WTC11 (cell line): ENCODE data around the gene LDAF1. TPM values are rescaled to one million over a fixed set of nuclear protein-coding genes. Genes with fewer than 3 reads are reported as not detected.

Source experiments
- ATAC-seq: fragments of 200-7000 bp; cut with Tn5 transposase; 2 replicates; pipeline ENCODE4 v1.10.0; 2021; ENCODE audit warnings: mild to moderate bottlenecking, moderate library complexity
- CTCF ChIA-PET: fragments of 300-600 bp; sonication (Branson Sonifier 250); formaldehyde crosslinking; loops from one replicate; lab custom pipeline; 2021; ENCODE audit warnings: antibody characterized with exemption; lab: Charles Lee
- POLR2A ChIA-PET: fragments of 350-600 bp; sonication (Branson Sonifier 250); formaldehyde crosslinking; loops from one replicate; lab custom pipeline; 2021; ENCODE audit warnings: antibody characterized with exemption; lab: Charles Lee
- DNase-seq: peaks from one replicate; pipeline ENCODE4 v3.0.0; 2021; ENCODE audit warnings: low spot score
- H3K27ac Mint-ChIP-seq: 2 replicates; pipeline ENCODE4 v1.8.0; 2021; ENCODE audit warnings: mixed read lengths
- H3K27me3 Mint-ChIP-seq: 2 replicates; pipeline ENCODE4 v1.8.0; 2021; ENCODE audit warnings: low read depth, mild to moderate bottlenecking, moderate library complexity, mixed read lengths
- H3K36me3 Mint-ChIP-seq: 2 replicates; pipeline ENCODE4 v1.8.0; 2021; ENCODE audit warnings: mixed read lengths
- H3K4me1 Mint-ChIP-seq: 2 replicates; pipeline ENCODE4 v1.8.0; 2022; ENCODE audit warnings: mixed read lengths
- H3K4me3 Mint-ChIP-seq: 2 replicates; pipeline ENCODE4 v1.8.0; 2021; ENCODE audit warnings: mild to moderate bottlenecking, moderate library complexity, mixed read lengths
- H3K9me3 Mint-ChIP-seq: 2 replicates; pipeline ENCODE4 v1.8.0; 2021; ENCODE audit warnings: mixed read lengths
- EMX1 ChIP-seq: fragments of 250-450 bp; sonication (Bioruptor Pico); IDR thresholded peaks from 2 replicates; pipeline ENCODE4 v1.8.0; 2021; ENCODE audit warnings: mild to moderate bottlenecking
- FOXK1 ChIP-seq: sonication (generic); formaldehyde crosslinking; IDR thresholded peaks from 2 replicates; pipeline ENCODE4 v1.8.0; 2022; ENCODE audit warnings: mild to moderate bottlenecking, moderate library complexity, missing genetic modification reagents
- FOXP1 ChIP-seq: sonication (generic); formaldehyde crosslinking; IDR thresholded peaks from 2 replicates; pipeline ENCODE4 v1.8.0; 2022; ENCODE audit warnings: missing genetic modification reagents, mild to moderate bottlenecking, moderate library complexity, borderline replicate concordance
- HMGA2 ChIP-seq: fragments of 250-450 bp; sonication (Bioruptor Pico); IDR thresholded peaks from 2 replicates; pipeline ENCODE4 v1.4.0; 2021; ENCODE audit warnings: mild to moderate bottlenecking, moderate library complexity
- MYBL2 ChIP-seq: sonication (generic); formaldehyde crosslinking; IDR thresholded peaks from 2 replicates; pipeline ENCODE4 v1.8.1; 2023; ENCODE audit warnings: mild to moderate bottlenecking, moderate library complexity, missing genetic modification reagents
- OVOL2 ChIP-seq: fragments of 250-450 bp; sonication (Bioruptor Pico); IDR thresholded peaks from 2 replicates; pipeline ENCODE4 v1.9.0; 2021; ENCODE audit warnings: mild to moderate bottlenecking, borderline replicate concordance
- RELA ChIP-seq: sonication (generic); formaldehyde crosslinking; IDR thresholded peaks from 2 replicates; pipeline ENCODE4 v1.8.1; 2022; ENCODE audit warnings: missing genetic modification reagents, mild to moderate bottlenecking, borderline replicate concordance
- TEAD1 ChIP-seq: sonication (generic); formaldehyde crosslinking; IDR thresholded peaks from 2 replicates; pipeline ENCODE4 v1.8.0; 2022; ENCODE audit warnings: mild to moderate bottlenecking, missing genetic modification reagents
- TEAD4 ChIP-seq: sonication (generic); formaldehyde crosslinking; IDR thresholded peaks from 2 replicates; pipeline ENCODE4 v1.8.0; 2022; ENCODE audit warnings: mild to moderate bottlenecking, missing genetic modification reagents
- USF2 ChIP-seq: sonication (generic); formaldehyde crosslinking; IDR thresholded peaks from 2 replicates; pipeline ENCODE4 v1.8.1; 2023; ENCODE audit warnings: mild to moderate bottlenecking, missing genetic modification reagents, moderate library complexity
- ZBTB21 ChIP-seq: sonication (generic); formaldehyde crosslinking; IDR thresholded peaks from 2 replicates; pipeline ENCODE4 v1.8.1; 2023; ENCODE audit warnings: mild to moderate bottlenecking, missing genetic modification reagents, borderline replicate concordance
- ZNF263 ChIP-seq: sonication (generic); formaldehyde crosslinking; IDR thresholded peaks from 2 replicates; pipeline ENCODE4 v1.8.1; 2022; ENCODE audit warnings: low read depth, mild to moderate bottlenecking, moderate library complexity, missing genetic modification reagents
- ZNF396 ChIP-seq: fragments of 250-450 bp; sonication (Bioruptor Pico); IDR thresholded peaks from 2 replicates; pipeline ENCODE4 v1.8.0; 2021; ENCODE audit warnings: mild to moderate bottlenecking, moderate library complexity, borderline replicate concordance
- ZNF416 ChIP-seq: fragments of 250-450 bp; sonication (Bioruptor Pico); IDR thresholded peaks from 2 replicates; pipeline ENCODE4 v1.9.0; 2021; ENCODE audit warnings: mild to moderate bottlenecking, inconsistent platforms
- ZNF423 ChIP-seq: fragments of 250-450 bp; sonication (Bioruptor Pico); IDR thresholded peaks from 2 replicates; pipeline ENCODE4 v2.1.2; 2022; ENCODE audit warnings: mild to moderate bottlenecking, moderate library complexity
- total RNA-seq: library from RNA; stranded (reverse); gene quantifications from 3 replicates; pipeline ENCODE4 v1.2.3, GENCODE V29; 2021
- TF ChIP-seq, protein P1 (sequence below): sonication (generic); formaldehyde crosslinking; IDR thresholded peaks from 2 replicates; pipeline ENCODE4 v1.8.0; 2022; ENCODE audit warnings: mild to moderate bottlenecking, missing genetic modification reagents
- TF ChIP-seq, protein P2 (sequence below): fragments of 250-450 bp; sonication (Bioruptor Pico); IDR thresholded peaks from 2 replicates; pipeline ENCODE4 v1.9.0; 2021; ENCODE audit warnings: mild to moderate bottlenecking, borderline replicate concordance
- TF ChIP-seq, protein P3 (sequence below): sonication (generic); formaldehyde crosslinking; conservative IDR thresholded peaks from 2 replicates; pipeline ENCODE4 v1.8.1; 2023; ENCODE audit warnings: mild to moderate bottlenecking, low read depth, missing genetic modification reagents, moderate library complexity
- TF ChIP-seq, protein P4 (sequence below): sonication (generic); formaldehyde crosslinking; IDR thresholded peaks from 2 replicates; pipeline ENCODE4 v1.8.1; 2022; ENCODE audit warnings: low read depth, mild to moderate bottlenecking, moderate library complexity, missing genetic modification reagents, borderline replicate concordance
- TF ChIP-seq, protein P5 (sequence below): sonication (generic); formaldehyde crosslinking; IDR thresholded peaks from 2 replicates; pipeline ENCODE4 v1.8.0; 2023; ENCODE audit warnings: mild to moderate bottlenecking, missing genetic modification reagents

The LDAF1 gene
- total RNA-seq, 1 experiment from 2014 or later: 42.8 TPM

- CTCF ChIA-PET: interaction anchor here (1.2 kb wide), 1 partner anchor 101 kb away, joined by 7 read pairs; no protein-coding TSS in a partner anchor
Observed at GRCh38 chr16:21199607-21200218, 41.2 kb downstream of the LDAF1 start.

More at GRCh38 chr16:21199607-21200218, 41.2 kb downstream of the LDAF1 start:
- TF ChIP-seq, protein P1, sequence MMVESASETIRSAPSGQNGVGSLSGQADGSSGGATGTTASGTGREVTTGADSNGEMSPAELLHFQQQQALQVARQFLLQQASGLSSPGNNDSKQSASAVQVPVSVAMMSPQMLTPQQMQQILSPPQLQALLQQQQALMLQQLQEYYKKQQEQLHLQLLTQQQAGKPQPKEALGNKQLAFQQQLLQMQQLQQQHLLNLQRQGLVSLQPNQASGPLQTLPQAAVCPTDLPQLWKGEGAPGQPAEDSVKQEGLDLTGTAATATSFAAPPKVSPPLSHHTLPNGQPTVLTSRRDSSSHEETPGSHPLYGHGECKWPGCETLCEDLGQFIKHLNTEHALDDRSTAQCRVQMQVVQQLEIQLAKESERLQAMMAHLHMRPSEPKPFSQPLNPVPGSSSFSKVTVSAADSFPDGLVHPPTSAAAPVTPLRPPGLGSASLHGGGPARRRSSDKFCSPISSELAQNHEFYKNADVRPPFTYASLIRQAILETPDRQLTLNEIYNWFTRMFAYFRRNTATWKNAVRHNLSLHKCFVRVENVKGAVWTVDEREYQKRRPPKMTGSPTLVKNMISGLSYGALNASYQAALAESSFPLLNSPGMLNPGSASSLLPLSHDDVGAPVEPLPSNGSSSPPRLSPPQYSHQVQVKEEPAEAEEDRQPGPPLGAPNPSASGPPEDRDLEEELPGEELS: no peak
- TF ChIP-seq ZBTB21 (CRISPR knock-in tag) (no peak), EMX1 (no peak), USF2 (CRISPR knock-in tag) (no peak), FOXP1 (CRISPR knock-in tag) (no peak), TEAD1 (no peak), FOXK1 (CRISPR knock-in tag) (no peak), HMGA2 (CRISPR knock-in tag) (no peak), ZNF396 (CRISPR knock-in tag) (no peak), ZNF416 (CRISPR knock-in tag) (no peak), ZNF423 (CRISPR knock-in tag) (no peak), MYBL2 (no peak), OVOL2 (CRISPR knock-in tag) (no peak), TEAD4 (CRISPR knock-in tag) (no peak), ZNF263 (no peak), RELA (CRISPR knock-in tag) (no peak)
- TF ChIP-seq, protein P2, sequence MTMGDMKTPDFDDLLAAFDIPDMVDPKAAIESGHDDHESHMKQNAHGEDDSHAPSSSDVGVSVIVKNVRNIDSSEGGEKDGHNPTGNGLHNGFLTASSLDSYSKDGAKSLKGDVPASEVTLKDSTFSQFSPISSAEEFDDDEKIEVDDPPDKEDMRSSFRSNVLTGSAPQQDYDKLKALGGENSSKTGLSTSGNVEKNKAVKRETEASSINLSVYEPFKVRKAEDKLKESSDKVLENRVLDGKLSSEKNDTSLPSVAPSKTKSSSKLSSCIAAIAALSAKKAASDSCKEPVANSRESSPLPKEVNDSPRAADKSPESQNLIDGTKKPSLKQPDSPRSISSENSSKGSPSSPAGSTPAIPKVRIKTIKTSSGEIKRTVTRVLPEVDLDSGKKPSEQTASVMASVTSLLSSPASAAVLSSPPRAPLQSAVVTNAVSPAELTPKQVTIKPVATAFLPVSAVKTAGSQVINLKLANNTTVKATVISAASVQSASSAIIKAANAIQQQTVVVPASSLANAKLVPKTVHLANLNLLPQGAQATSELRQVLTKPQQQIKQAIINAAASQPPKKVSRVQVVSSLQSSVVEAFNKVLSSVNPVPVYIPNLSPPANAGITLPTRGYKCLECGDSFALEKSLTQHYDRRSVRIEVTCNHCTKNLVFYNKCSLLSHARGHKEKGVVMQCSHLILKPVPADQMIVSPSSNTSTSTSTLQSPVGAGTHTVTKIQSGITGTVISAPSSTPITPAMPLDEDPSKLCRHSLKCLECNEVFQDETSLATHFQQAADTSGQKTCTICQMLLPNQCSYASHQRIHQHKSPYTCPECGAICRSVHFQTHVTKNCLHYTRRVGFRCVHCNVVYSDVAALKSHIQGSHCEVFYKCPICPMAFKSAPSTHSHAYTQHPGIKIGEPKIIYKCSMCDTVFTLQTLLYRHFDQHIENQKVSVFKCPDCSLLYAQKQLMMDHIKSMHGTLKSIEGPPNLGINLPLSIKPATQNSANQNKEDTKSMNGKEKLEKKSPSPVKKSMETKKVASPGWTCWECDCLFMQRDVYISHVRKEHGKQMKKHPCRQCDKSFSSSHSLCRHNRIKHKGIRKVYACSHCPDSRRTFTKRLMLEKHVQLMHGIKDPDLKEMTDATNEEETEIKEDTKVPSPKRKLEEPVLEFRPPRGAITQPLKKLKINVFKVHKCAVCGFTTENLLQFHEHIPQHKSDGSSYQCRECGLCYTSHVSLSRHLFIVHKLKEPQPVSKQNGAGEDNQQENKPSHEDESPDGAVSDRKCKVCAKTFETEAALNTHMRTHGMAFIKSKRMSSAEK (CRISPR knock-in tag): no peak
- TF ChIP-seq, protein P3, sequence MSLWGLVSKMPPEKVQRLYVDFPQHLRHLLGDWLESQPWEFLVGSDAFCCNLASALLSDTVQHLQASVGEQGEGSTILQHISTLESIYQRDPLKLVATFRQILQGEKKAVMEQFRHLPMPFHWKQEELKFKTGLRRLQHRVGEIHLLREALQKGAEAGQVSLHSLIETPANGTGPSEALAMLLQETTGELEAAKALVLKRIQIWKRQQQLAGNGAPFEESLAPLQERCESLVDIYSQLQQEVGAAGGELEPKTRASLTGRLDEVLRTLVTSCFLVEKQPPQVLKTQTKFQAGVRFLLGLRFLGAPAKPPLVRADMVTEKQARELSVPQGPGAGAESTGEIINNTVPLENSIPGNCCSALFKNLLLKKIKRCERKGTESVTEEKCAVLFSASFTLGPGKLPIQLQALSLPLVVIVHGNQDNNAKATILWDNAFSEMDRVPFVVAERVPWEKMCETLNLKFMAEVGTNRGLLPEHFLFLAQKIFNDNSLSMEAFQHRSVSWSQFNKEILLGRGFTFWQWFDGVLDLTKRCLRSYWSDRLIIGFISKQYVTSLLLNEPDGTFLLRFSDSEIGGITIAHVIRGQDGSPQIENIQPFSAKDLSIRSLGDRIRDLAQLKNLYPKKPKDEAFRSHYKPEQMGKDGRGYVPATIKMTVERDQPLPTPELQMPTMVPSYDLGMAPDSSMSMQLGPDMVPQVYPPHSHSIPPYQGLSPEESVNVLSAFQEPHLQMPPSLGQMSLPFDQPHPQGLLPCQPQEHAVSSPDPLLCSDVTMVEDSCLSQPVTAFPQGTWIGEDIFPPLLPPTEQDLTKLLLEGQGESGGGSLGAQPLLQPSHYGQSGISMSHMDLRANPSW (CRISPR knock-in tag): no peak
- TF ChIP-seq, protein P4, sequence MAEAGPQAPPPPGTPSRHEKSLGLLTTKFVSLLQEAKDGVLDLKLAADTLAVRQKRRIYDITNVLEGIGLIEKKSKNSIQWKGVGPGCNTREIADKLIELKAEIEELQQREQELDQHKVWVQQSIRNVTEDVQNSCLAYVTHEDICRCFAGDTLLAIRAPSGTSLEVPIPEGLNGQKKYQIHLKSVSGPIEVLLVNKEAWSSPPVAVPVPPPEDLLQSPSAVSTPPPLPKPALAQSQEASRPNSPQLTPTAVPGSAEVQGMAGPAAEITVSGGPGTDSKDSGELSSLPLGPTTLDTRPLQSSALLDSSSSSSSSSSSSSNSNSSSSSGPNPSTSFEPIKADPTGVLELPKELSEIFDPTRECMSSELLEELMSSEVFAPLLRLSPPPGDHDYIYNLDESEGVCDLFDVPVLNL (CRISPR knock-in tag): no peak
- TF ChIP-seq, protein P5, sequence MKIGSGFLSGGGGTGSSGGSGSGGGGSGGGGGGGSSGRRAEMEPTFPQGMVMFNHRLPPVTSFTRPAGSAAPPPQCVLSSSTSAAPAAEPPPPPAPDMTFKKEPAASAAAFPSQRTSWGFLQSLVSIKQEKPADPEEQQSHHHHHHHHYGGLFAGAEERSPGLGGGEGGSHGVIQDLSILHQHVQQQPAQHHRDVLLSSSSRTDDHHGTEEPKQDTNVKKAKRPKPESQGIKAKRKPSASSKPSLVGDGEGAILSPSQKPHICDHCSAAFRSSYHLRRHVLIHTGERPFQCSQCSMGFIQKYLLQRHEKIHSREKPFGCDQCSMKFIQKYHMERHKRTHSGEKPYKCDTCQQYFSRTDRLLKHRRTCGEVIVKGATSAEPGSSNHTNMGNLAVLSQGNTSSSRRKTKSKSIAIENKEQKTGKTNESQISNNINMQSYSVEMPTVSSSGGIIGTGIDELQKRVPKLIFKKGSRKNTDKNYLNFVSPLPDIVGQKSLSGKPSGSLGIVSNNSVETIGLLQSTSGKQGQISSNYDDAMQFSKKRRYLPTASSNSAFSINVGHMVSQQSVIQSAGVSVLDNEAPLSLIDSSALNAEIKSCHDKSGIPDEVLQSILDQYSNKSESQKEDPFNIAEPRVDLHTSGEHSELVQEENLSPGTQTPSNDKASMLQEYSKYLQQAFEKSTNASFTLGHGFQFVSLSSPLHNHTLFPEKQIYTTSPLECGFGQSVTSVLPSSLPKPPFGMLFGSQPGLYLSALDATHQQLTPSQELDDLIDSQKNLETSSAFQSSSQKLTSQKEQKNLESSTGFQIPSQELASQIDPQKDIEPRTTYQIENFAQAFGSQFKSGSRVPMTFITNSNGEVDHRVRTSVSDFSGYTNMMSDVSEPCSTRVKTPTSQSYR (CRISPR knock-in tag): no peak
- no peak overlapping the region for H3K4me3 Mint-ChIP-seq
- H3K27ac Mint-ChIP-seq: no peak overlapping the region
- no peaks in the 10 kb centered on the region for H3K4me1 Mint-ChIP-seq
- no peaks in the 10 kb centered on the region for H3K36me3 Mint-ChIP-seq
- ATAC-seq (no peak), DNase-seq (no peak)
- no peaks in the 10 kb centered on the region for H3K27me3 Mint-ChIP-seq
- POLR2A ChIA-PET: interaction anchor here (0.7 kb wide), 1 partner anchor 95 kb away, joined by 3 read pairs; no protein-coding TSS in a partner anchor
- H3K9me3 Mint-ChIP-seq: no peaks in the 10 kb centered on the region
